Mammary epithelial cell (primary cell): ENCODE measurements around the gene DENND1A.

Source experiments
- CTCF ChIP-seq, 2 donors: IDR thresholded peaks in 1 of 2; conservative IDR thresholded peaks in 1 of 2; 2 replicates each; pipeline ENCODE4 v1.5.1; 2011 to 2012; ENCODE audit warnings: inconsistent platforms in 2 of 2, low read length in 2 of 2, mild to moderate bottlenecking in 2 of 2, control low read depth in 1 of 2, low read depth in 1 of 2; ENCODE audit not compliant: insufficient read depth in 1 of 2; ENCODE audit errors: extremely low read depth in 1 of 2
- EZH2 ChIP-seq: IDR thresholded peaks from 2 replicates; pipeline ENCODE4 v1.6.1; 2012; ENCODE audit warnings: low read length, inconsistent platforms, borderline replicate concordance

GRCh38 chr9:123843703-123844102, 86.2 kb downstream of the DENND1A start:
- TF ChIP-seq CTCF (conservative IDR thresholded peaks at IDR 0.05 in 1 of 2, IDR thresholded peaks at IDR 0.05 in 1 of 2; ENCODE audit: extremely low read depth in 1 of 2, insufficient read depth in 1 of 2, low read depth in 1 of 2, low read length in 2 of 2) (no peak), EZH2 (no peak)
